WTC11 (cell line): ENCODE data around the gene ATP2A3. TPM values are rescaled to one million over a fixed set of nuclear protein-coding genes. Genes with fewer than 3 reads are reported as not detected.

Experiments
- ATAC-seq: fragments of 200-7000 bp; cut with Tn5 transposase; 2 replicates; pipeline ENCODE4 v1.10.0; 2021; ENCODE audit warnings: mild to moderate bottlenecking, moderate library complexity
- CTCF ChIA-PET: fragments of 300-600 bp; sonication (Branson Sonifier 250); formaldehyde crosslinking; loops from one replicate; lab custom pipeline; 2021; ENCODE audit warnings: antibody characterized with exemption; lab: Charles Lee
- POLR2A ChIA-PET: fragments of 350-600 bp; sonication (Branson Sonifier 250); formaldehyde crosslinking; loops from one replicate; lab custom pipeline; 2021; ENCODE audit warnings: antibody characterized with exemption; lab: Charles Lee
- DNase-seq: peaks from one replicate; pipeline ENCODE4 v3.0.0; 2021; ENCODE audit warnings: low spot score
- H3K27ac Mint-ChIP-seq: 2 replicates; pipeline ENCODE4 v1.8.0; 2021; ENCODE audit warnings: mixed read lengths
- H3K27me3 Mint-ChIP-seq: 2 replicates; pipeline ENCODE4 v1.8.0; 2021; ENCODE audit warnings: low read depth, mild to moderate bottlenecking, moderate library complexity, mixed read lengths
- H3K36me3 Mint-ChIP-seq: 2 replicates; pipeline ENCODE4 v1.8.0; 2021; ENCODE audit warnings: mixed read lengths
- H3K4me1 Mint-ChIP-seq: 2 replicates; pipeline ENCODE4 v1.8.0; 2022; ENCODE audit warnings: mixed read lengths
- H3K4me3 Mint-ChIP-seq: 2 replicates; pipeline ENCODE4 v1.8.0; 2021; ENCODE audit warnings: mild to moderate bottlenecking, moderate library complexity, mixed read lengths
- H3K9me3 Mint-ChIP-seq: 2 replicates; pipeline ENCODE4 v1.8.0; 2021; ENCODE audit warnings: mixed read lengths
- AFF4 ChIP-seq: sonication (generic); formaldehyde crosslinking; IDR thresholded peaks from 2 replicates; pipeline ENCODE4 v1.8.1; 2023; ENCODE audit warnings: mild to moderate bottlenecking, missing genetic modification reagents, borderline replicate concordance
- ATF1 ChIP-seq: sonication (generic); formaldehyde crosslinking; IDR thresholded peaks from 2 replicates; pipeline ENCODE4 v1.8.1; 2023; ENCODE audit warnings: mild to moderate bottlenecking, moderate library complexity, missing genetic modification reagents
- ATF3 ChIP-seq: sonication (generic); formaldehyde crosslinking; conservative IDR thresholded peaks from 2 replicates; pipeline ENCODE4 v1.8.1; 2022; ENCODE audit warnings: mild to moderate bottlenecking, missing genetic modification reagents
- CREB1 ChIP-seq: sonication (generic); formaldehyde crosslinking; IDR thresholded peaks from 2 replicates; pipeline ENCODE4 v1.8.0; 2023; ENCODE audit warnings: mild to moderate bottlenecking, missing genetic modification reagents
- E2F1 ChIP-seq: sonication (generic); formaldehyde crosslinking; IDR thresholded peaks from 2 replicates; pipeline ENCODE4 v1.8.0; 2022; ENCODE audit warnings: mild to moderate bottlenecking, missing genetic modification reagents
- ETV6 ChIP-seq: sonication (generic); formaldehyde crosslinking; IDR thresholded peaks from 2 replicates; pipeline ENCODE4 v1.8.1; 2022; ENCODE audit warnings: mild to moderate bottlenecking, missing genetic modification reagents
- FOXP1 ChIP-seq: sonication (generic); formaldehyde crosslinking; IDR thresholded peaks from 2 replicates; pipeline ENCODE4 v1.8.0; 2022; ENCODE audit warnings: missing genetic modification reagents, mild to moderate bottlenecking, moderate library complexity, borderline replicate concordance
- MAX ChIP-seq: sonication (generic); formaldehyde crosslinking; IDR thresholded peaks from 2 replicates; pipeline ENCODE4 v1.8.0; 2022; ENCODE audit warnings: mild to moderate bottlenecking, missing genetic modification reagents
- MXD4 ChIP-seq: fragments of 250-450 bp; sonication (Bioruptor Pico); IDR thresholded peaks from 2 replicates; pipeline ENCODE4 v1.8.0; 2021; ENCODE audit warnings: mild to moderate bottlenecking, moderate library complexity, borderline replicate concordance
- NR1H2 ChIP-seq: sonication (generic); formaldehyde crosslinking; IDR thresholded peaks from 2 replicates; pipeline ENCODE4 v1.9.0; 2021; ENCODE audit warnings: mild to moderate bottlenecking, moderate library complexity, missing genetic modification reagents
- RELA ChIP-seq: sonication (generic); formaldehyde crosslinking; IDR thresholded peaks from 2 replicates; pipeline ENCODE4 v1.8.1; 2022; ENCODE audit warnings: missing genetic modification reagents, mild to moderate bottlenecking, borderline replicate concordance
- SMAD4 ChIP-seq: sonication (generic); formaldehyde crosslinking; IDR thresholded peaks from 2 replicates; pipeline ENCODE4 v1.8.0; 2022; ENCODE audit warnings: mild to moderate bottlenecking, missing genetic modification reagents
- TP53 ChIP-seq: sonication (generic); formaldehyde crosslinking; IDR thresholded peaks from 2 replicates; pipeline ENCODE4 v1.8.1; 2023; ENCODE audit warnings: mild to moderate bottlenecking, missing genetic modification reagents
- USF2 ChIP-seq: sonication (generic); formaldehyde crosslinking; IDR thresholded peaks from 2 replicates; pipeline ENCODE4 v1.8.1; 2023; ENCODE audit warnings: mild to moderate bottlenecking, missing genetic modification reagents, moderate library complexity
- total RNA-seq: library from RNA; stranded (reverse); gene quantifications from 3 replicates; pipeline ENCODE4 v1.2.3, GENCODE V29; 2021

ATP2A3 gene
- total RNA-seq, 1 experiment from 2014 or later = 37.8 TPM

GRCh38 chr17:3882276-3882675 is 82.0 kb downstream of the ATP2A3 start:
- no peak overlapping the region for H3K27ac Mint-ChIP-seq
- peaks cover 5% of the 10 kb centered on the region; the same call in 1 of the 2 replicates for H3K36me3 Mint-ChIP-seq
- POLR2A ChIA-PET = no interaction called here
- no peak for DNase-seq
- H3K9me3 Mint-ChIP-seq = no peaks in the 10 kb centered on the region
- ATAC-seq = no peak
- CTCF ChIA-PET = no interaction called here
- peaks cover 2% of the 10 kb centered on the region; the same call in 1 of the 2 replicates for H3K4me1 Mint-ChIP-seq
- H3K4me3 Mint-ChIP-seq = no peak overlapping the region
- TF ChIP-seq MAX (CRISPR knock-in tag) (no peak), TP53 (no peak), FOXP1 (CRISPR knock-in tag) (no peak), NR1H2 (CRISPR knock-in tag) (no peak), RELA (no peak), SMAD4 (CRISPR knock-in tag) (no peak), MXD4 (CRISPR knock-in tag) (no peak)
- TF ChIP-seq, all 79 proteins: peak for 0
- no peaks in the 10 kb centered on the region; the same call in 1 of the 2 replicates for H3K27me3 Mint-ChIP-seq

- CTCF ChIA-PET = interaction anchor here (1.1 kb wide), 1 partner anchor 10 kb away, joined by 3 read pairs; no protein-coding TSS in a partner anchor
- no peaks in the 10 kb centered on the region for H3K4me1 Mint-ChIP-seq
- DNase-seq (no peak), ATAC-seq (no peak)
- no peak overlapping the region for H3K27ac Mint-ChIP-seq
- no peaks in the 10 kb centered on the region for H3K9me3 Mint-ChIP-seq
- POLR2A ChIA-PET = no interaction called here
- H3K36me3 Mint-ChIP-seq = peaks cover 10% of the 10 kb centered on the region; the same call in 1 of the 2 replicates
- no peaks in the 10 kb centered on the region; the same call in 1 of the 2 replicates for H3K27me3 Mint-ChIP-seq
- TF ChIP-seq E2F1 (CRISPR knock-in tag) (no peak), USF2 (CRISPR knock-in tag) (no peak), ETV6 (CRISPR knock-in tag) (no peak), MXD4 (CRISPR knock-in tag) (no peak), ATF3 (CRISPR knock-in tag) (no peak), AFF4 (CRISPR knock-in tag) (no peak), FOXP1 (CRISPR knock-in tag) (no peak), CREB1 (CRISPR knock-in tag) (no peak), ATF1 (CRISPR knock-in tag) (no peak)
- no peak overlapping the region for H3K4me3 Mint-ChIP-seq
These were observed 83.3 kb downstream of the ATP2A3 start for GRCh38 chr17:3880983-3881382.
